Skin epidermis (tissue), 12 donors: ENCODE results near the gene EMX2.

Source experiments
- H3K27ac ChIP-seq, 21 experiments: fragments of 200-600 bp; sonication (generic) in 11 of 21; one replicate each; pipeline ENCODE4 v1.5.0; 2020; ENCODE audit warnings: mild to moderate bottlenecking in 3 of 21, inconsistent platforms in 2 of 21, moderate library complexity in 2 of 21
- H3K4me3 ChIP-seq, 7 experiments: fragments of 200-600 bp; sonication (generic) in 2 of 7; one replicate each; pipeline ENCODE4 v1.5.0; 2020; ENCODE audit warnings: inconsistent platforms in 2 of 7, mild to moderate bottlenecking in 2 of 7, moderate library complexity in 1 of 7

The EMX2 gene

DNA sequence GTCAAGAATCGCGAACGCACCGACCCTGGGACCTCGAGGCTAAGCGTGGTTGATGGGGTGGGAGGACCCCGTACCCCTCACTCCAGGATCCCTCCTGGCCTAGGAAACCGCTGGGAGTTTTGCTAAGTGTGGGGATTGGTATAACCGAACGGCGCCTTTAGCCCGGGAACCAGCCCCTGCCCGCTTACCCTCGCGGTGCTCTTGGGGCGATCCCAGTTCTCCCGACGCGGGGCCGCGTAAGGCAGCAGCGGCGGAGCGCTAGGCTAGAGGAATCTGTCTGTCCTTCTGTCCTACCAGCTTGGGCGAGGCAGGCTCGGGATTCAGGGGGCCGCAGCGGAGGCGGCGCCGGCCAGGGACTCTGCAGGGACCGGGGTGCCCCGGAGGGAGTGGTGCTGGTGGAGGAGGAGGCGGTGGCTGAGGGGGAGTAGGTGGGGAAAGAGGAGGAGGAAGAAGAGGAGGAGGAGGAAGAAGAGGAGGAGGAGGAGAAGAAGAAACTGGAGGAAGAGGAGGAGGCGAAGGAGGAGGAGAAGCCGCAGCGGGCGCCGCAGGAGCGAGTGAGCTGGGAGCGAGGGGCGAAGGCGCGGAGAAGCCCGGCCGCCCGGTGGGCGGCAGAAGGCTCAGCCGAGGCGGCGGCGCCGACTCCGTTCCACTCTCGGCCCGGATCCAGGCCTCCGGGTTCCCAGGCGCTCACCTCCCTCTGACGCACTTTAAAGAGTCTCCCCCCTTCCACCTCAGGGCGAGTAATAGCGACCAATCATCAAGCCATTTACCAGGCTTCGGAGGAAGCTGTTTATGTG, 439 bp upstream of the EMX2 start:
- H3K27ac ChIP-seq = peak overlapping the region in 20 of 21 experiments; percentile 13 to 90 (median 74)
- peak overlapping the region; percentile 36 to 57 (median 39) for H3K4me3 ChIP-seq

GRCh38 chr10:117543225-117544003, 868 bp downstream of the EMX2 start:
- Histone ChIP-seq H3K27ac (peak overlapping the region in 20 of 21 experiments; percentile 58 to 90 (median 76)), H3K4me3 (peak overlapping the region; percentile 36 to 57 (median 39))

- peak overlapping the region; percentile 36 to 57 (median 39) for H3K4me3 ChIP-seq
- peak overlapping the region in 20 of 21 experiments; percentile 58 to 90 (median 76) for H3K27ac ChIP-seq
Observed at GRCh38 chr10:117544004-117544701, 1.6 kb downstream of the EMX2 start.

GRCh38 chr10:117544711-117545140, 2.2 kb downstream of the EMX2 start:
- peak overlapping the region; percentile 36 to 57 (median 39) for H3K4me3 ChIP-seq
- peak overlapping the region in 19 of 21 experiments; percentile 5 to 90 (median 75) for H3K27ac ChIP-seq

GRCh38 chr10:117545141-117546019, 2.8 kb downstream of the EMX2 start:
- Histone ChIP-seq H3K4me3 (peak overlapping the region; percentile 36 to 57 (median 39)), H3K27ac (peak overlapping the region in 20 of 21 experiments; percentile 5 to 90 (median 74))

DNA sequence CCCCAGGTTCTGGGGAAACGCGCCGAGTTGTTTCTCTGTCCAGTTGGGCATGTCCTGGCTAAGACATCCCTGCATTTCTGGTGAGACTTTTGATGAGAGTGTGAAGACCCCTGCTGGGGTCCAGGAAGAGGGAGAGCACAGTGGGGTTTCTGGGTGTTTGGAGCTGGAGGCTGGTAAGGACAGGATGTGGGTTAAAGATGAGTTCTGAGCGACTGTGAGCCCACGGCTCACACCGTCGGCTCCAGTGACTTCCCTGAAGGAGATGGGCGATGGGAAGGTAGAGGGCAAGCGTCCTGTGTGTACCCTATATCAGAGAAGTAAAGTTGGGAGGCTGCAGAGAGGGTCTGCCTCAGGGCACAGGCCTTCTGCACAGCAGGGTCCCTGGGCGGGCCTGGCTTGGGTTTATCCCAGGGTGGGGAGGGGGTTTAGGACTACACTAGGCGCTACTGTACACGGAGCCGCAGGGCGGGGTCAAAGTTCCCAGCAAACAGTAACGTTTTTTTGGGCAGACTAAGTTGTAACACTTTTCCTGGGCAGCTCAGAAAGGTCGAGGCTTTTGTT, 3.6 kb downstream of the EMX2 start:
- H3K27ac ChIP-seq = peak overlapping the region in 17 of 21 experiments; percentile 9 to 90 (median 75)
- peak overlapping the region in 4 of 7 experiments; percentile 36 to 57 (median 44) for H3K4me3 ChIP-seq

GRCh38 chr10:117546581-117547015, 4.1 kb downstream of the EMX2 start:
- H3K27ac ChIP-seq = peak overlapping the region in 17 of 21 experiments; percentile 8 to 90 (median 73)
- peak overlapping the region in 4 of 7 experiments; percentile 7 to 49 (median 22) for H3K4me3 ChIP-seq

GRCh38 chr10:117547016-117547715, 4.6 kb downstream of the EMX2 start:
- Histone ChIP-seq H3K4me3 (peak overlapping the region in 3 of 7 experiments; percentile 7 to 49 (median 8)), H3K27ac (peak overlapping the region in 19 of 21 experiments; percentile 8 to 90 (median 70))

GRCh38 chr10:117547716-117548668, 5.4 kb downstream of the EMX2 start:
- Histone ChIP-seq H3K27ac (peak overlapping the region in 17 of 21 experiments; percentile 11 to 90 (median 70)), H3K4me3 (peak overlapping the region in 2 of 7 experiments; percentile 8 to 49)

DNA sequence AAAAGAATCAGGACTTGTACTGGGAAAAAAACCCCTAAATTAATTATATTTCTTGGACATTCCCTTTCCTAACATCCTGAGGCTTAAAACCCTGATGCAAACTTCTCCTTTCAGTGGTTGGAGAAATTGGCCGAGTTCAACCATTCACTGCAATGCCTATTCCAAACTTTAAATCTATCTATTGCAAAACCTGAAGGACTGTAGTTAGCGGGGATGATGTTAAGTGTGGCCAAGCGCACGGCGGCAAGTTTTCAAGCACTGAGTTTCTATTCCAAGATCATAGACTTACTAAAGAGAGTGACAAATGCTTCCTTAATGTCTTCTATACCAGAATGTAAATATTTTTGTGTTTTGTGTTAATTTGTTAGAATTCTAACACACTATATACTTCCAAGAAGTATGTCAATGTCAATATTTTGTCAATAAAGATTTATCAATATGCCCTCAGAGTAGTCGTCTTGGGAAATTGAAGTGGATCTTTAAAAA, 6.6 kb downstream of the EMX2 start:
- H3K4me3 ChIP-seq = no peak overlapping the region
- peak overlapping the region in 2 of 21 experiments; percentile 75 to 86 for H3K27ac ChIP-seq

- H3K4me3 ChIP-seq = no peak overlapping the region
- peak overlapping the region in 4 of 21 experiments; percentile 30 to 75 (median 60) for H3K27ac ChIP-seq
Observed at GRCh38 chr10:117550076-117550475, 7.5 kb downstream of the EMX2 start.

GRCh38 chr10:117550599-117551329, 8.2 kb downstream of the EMX2 start:
- no peak overlapping the region for H3K4me3 ChIP-seq
- peak overlapping the region in 4 of 21 experiments; percentile 30 to 77 (median 66) for H3K27ac ChIP-seq

DNA sequence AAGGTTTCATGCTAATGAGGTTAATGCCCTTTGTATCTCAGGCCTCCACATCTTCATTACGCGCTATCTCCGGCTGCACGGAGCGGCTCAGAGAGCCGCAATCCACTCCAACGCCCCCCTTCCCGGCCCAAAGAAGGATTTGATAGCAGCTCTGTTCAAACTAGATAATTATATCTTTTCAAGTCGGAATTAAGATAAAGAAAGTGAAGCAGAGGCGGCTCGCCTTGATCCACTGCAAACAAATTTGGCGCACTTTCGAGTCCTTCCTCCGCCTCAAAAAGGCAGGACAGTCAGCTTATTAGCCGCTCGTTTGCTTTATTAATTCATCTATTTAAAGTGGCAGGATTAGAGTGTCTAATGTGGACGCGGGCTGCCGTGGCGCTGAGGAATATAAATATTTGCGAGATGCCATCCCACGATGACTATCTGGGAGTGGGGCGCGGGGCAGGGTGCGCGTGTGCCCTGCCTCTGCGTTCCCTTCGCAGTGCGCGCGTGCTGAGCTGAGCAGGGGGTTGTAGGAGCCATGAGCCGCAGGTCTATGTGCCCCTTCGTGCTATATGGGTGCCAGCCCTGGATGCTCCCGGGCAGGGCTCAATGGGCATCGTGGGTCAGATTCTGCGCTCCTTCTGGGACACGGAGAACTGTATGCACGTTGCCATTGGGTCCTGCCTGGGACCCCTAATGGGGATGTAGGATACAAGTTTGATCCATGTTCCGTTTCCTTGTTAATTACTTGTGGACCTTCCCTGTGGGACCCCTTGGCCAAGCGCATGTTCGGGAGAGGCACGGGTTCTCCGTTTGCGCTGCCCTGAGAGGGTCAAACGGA, 9.0 kb downstream of the EMX2 start:
- H3K4me3 ChIP-seq = peak overlapping the region in 1 of 7 experiments; percentile 16
- peak overlapping the region in 5 of 21 experiments; percentile 52 to 77 (median 57) for H3K27ac ChIP-seq

DNA sequence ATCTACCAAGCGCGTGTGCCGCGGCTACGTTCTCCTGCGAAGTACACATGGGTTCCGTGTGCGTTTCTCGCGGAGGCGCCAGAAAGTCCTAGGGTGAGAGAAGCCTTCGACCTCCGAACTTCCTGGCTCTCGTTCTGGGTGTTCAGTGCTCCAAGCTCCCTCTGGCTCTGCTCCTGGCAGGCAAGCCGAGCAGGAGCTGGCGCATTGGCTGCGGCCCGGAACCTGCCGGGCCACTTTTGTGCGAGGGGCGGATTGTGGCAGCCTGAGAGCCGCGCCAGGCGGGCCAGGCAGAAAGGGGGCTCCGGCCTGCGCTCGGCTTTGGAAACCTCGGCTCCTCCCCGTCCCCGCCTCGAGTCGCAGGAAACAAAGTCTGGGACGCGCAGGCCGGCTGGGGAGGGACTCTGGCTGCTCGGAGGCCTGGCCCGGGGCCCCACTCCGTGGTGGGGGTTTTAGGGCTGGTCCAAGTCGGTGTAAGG, 9.6 kb downstream of the EMX2 start:
- peak overlapping the region in 5 of 21 experiments; percentile 10 to 77 (median 56) for H3K27ac ChIP-seq
- H3K4me3 ChIP-seq = peak overlapping the region in 1 of 7 experiments; percentile 16
